GM10847 (cell line): Measurements from ENCODE around the gene PTBP1.

Experiments
- POLR2A ChIP-seq: IDR thresholded peaks from 2 replicates; pipeline ENCODE4 v1.6.1; 2011; ENCODE audit not compliant: insufficient read length; ENCODE audit errors: extremely low read depth

PTBP1 gene

GRCh38 chr19:824885-825284 lies 27.6 kb downstream of the PTBP1 start:
- TF ChIP-seq POLR2A, result no peak

DNA sequence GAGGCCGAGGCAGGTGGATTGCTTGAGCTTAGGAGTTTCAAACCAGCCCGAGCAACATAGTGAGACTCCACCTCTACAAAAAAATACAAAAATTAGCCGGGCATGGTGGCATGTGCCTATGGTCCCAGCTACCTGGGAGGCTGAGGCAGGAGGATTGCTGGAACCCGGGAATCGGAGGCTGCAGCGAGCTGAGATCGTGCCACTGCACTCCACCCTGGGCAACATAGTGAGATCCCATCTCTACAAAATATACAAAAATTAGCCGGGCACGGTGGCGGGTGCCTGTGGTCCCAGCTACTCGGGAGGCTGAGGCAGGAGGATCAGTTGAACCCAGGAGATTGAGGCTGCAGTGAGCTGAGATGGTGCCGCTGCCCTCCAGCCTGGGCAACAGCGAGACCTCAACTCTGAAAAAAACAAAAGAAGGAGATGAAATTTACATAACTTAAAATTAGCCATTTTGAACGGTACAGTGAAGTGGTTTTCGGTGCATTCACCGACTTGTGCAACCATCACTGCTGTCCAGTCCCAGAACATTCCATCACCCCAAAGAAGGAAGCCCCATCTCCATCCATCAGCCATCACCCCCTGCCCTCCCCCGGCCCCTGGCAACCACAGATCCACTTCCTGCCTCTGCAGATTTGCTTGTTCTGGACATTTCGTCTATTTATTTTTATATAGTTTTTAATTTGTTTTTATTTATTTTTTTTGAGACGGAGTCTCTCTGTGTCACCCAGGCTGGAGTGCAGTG lies 28.8 kb downstream of the PTBP1 start:
- TF ChIP-seq POLR2A, result no peak

- no peak for TF ChIP-seq POLR2A
Observed at GRCh38 chr19:827314-827709, 30.1 kb downstream of the PTBP1 start.

GRCh38 chr19:827710-828321 lies 30.6 kb downstream of the PTBP1 start, which contains the start of gene AZU1:
Gene AZU1, plus strand, starts transcription at chr19:827837. Its CDS starts 10 bp downstream, at chr19:827847.
- no peak for TF ChIP-seq POLR2A

GRCh38 chr19:829129-829758 lies 32.0 kb downstream of the PTBP1 start:
- TF ChIP-seq POLR2A, result no peak

DNA sequence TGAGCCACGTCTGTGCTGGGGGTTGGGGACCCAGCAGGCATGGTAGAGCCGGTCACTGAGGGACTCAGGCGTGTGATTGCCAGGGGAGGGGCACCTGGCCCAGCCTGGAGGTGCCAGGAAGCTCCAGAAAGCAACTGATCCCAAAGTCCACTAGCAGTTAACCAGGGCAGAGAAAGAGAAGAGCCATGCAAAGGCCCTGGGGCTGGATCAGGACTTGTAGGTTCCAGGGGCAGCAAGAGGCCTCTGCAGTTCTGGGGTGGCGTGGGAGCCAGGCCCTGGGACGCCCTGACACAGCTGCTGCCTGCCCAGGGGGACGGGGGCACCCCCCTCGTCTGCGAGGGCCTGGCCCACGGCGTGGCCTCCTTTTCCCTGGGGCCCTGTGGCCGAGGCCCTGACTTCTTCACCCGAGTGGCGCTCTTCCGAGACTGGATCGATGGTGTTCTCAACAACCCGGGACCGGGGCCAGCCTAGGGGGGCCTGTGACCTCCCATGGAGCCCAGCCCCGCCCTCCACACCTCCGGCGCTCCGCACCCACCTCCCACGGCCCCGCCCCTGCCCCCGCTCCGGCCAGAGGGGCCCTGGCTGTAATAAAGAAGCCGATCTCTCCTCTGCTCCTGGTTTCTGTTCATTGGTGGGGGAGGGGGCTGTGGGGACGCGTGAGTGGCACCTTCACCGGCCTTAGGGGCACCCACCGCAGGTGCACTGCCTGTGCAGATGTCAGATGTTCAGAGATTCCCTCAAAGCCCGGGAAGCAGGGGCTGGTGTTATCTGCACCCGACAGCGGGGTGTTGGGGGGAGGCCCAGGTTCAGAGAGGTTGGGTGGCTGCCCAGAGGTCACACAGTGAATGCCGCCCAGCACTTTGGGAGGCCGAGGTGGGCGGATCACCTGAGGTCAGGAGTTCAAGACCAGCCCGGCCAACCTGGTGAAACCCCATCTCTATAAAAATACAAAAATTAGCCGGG lies 34.4 kb downstream of the PTBP1 start:
- no peak for TF ChIP-seq POLR2A

- TF ChIP-seq POLR2A, result no peak
Observed at GRCh38 chr19:834216-834615, 37.0 kb downstream of the PTBP1 start.

DNA sequence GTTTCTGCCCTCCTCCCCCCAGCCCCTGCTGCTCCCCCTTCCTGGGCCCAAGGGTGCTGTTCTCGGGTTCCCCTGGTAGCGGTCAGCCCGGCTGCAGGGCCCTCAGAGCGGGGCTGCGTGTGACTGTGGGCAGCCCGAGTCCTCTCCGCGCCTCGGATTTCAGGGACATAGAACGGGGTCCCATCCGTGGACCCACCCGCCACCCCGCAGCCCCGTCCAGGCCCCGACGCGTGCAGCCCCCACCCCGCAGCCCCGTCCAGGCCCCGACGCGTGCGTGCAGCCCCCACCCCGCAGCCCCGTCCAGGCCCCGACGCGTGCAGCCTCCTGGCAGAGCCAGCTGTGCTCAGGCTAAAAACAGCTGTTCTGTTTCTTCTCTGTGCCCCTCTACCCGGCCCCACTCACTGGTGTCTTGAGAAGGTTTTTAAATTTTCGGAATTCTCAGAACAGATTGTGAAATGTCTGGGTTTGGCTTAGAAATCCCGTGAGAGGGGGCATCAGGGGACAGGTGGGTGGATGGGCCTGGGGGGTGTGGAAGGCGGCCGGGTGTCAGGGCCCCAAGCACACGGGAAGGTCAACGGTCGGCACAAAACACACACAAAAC lies 38.1 kb downstream of the PTBP1 start:
- TF ChIP-seq POLR2A, result no peak

- no peak for TF ChIP-seq POLR2A
Observed at GRCh38 chr19:840519-841206, 43.4 kb downstream of the PTBP1 start, which contains the start of gene PRTN3. Gene PRTN3, plus strand, starts transcription at chr19:840999. Its CDS starts 10 bp downstream, at chr19:841009.

DNA sequence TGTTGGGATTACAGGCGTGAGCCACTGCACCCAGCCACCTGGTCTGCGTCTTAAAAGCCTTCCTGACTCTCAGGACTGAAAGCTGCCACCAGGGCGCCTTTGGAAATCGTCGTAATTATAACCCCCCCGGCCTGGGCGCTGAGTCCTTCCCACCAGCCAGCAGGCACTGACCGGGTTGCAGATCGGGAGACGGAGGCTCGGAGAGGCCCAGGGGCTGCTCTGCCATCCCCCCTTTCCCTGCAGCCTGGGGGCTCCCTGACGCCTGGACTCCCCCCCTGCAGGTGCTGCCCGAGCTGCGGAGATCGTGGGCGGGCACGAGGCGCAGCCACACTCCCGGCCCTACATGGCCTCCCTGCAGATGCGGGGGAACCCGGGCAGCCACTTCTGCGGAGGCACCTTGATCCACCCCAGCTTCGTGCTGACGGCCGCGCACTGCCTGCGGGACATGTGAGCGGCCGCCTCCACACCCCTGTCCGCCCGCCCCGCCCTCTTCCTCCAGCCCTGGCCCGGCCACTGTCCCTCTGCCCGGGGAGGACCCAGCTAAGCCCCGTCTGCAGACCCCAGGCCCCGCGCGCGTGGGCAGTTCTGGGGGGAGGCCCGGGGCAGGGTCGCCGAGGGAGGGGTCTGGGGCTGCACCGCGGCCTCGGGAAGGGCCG lies 46.1 kb downstream of the PTBP1 start:
- no peak for TF ChIP-seq POLR2A

- TF ChIP-seq POLR2A, result no peak
Observed at GRCh38 chr19:843836-844545, 46.7 kb downstream of the PTBP1 start.

DNA sequence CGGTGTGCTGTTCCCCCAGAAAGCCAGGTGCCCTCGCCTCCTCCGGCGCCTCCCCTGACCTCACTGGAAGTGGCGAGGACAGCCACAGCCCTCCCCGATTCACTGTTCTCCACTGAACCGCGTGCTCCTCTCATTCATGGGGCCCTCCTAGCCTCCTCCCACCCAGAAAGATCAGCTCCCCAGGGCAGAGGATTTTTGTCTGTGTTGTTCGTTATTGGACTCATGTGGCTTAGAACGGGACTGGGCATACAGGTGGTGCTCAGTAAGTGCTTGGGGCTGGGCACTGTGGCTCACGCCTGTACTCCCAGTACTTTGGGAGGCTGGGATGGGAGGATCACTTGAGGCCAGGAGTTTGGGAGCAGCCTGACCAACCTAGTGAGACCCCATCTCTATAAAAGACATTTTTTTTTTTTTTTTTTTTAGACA lies 47.3 kb downstream of the PTBP1 start:
- no peak for TF ChIP-seq POLR2A
